ENCODE measurements around the gene LDLRAD4.

Gene LDLRAD4

DNA sequence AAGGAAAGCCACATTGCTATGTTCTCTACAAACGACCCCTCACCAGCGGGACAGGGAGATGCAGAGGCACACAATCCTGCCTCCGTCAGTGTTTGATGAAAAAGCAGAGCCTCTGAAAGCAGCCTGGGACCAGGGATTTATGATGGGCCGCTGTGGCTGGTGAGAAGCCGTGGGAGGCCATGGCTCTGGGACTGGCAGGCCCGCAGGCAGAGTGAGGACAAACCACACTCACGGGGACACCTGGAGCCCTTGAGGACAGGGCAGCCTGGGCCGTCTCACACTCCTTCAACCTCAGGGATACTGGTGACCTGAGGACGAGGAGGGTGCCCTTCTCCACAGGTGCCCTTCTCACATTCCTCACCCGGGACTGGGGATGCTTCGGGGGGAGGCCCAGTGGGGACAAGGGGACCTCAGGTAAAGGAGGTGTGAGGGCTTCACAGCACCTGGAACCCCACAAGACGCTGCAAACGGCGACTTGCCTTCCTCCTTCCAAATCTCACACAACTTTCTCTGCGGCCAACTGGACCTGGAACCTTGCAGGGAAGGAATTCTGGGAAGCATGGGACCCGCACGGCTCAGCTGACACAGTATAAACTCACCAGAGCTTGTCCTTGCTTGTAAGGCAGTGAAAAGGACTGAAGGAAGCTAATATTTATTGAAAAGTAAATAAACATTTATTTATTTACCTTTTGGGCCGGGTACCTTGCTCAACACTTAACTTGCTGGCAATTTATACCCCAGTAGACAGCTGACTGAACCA, 5.3 kb upstream of the LDLRAD4 start:
- no peak overlapping the region for H2AFZ ChIP-seq (ENCODE audit: low read depth, low read length, severe bottlenecking)
- H4K20me1 ChIP-seq (ENCODE audit: low read depth, low read length) = no peaks in the 10 kb centered on the region
- no peak overlapping the region for H3K27ac ChIP-seq (ENCODE audit: low read depth, low read length)
- H3K4me3 ChIP-seq (ENCODE audit: insufficient read depth, low read length, poor library complexity, severe bottlenecking) = no peak overlapping the region
- no peaks in the 10 kb centered on the region for H3K79me2 ChIP-seq (ENCODE audit: insufficient read depth, low read length)
- no peaks in the 10 kb centered on the region for H3K27me3 ChIP-seq (ENCODE audit: low read length)
- H3K4me2 ChIP-seq (ENCODE audit: low read depth, low read length, poor library complexity, severe bottlenecking) = no peak overlapping the region
- no peaks in the 10 kb centered on the region for H3K9me2 ChIP-seq (replicated peaks; ENCODE audit: insufficient read depth, low read length)
- TF ChIP-seq, protein P1, sequence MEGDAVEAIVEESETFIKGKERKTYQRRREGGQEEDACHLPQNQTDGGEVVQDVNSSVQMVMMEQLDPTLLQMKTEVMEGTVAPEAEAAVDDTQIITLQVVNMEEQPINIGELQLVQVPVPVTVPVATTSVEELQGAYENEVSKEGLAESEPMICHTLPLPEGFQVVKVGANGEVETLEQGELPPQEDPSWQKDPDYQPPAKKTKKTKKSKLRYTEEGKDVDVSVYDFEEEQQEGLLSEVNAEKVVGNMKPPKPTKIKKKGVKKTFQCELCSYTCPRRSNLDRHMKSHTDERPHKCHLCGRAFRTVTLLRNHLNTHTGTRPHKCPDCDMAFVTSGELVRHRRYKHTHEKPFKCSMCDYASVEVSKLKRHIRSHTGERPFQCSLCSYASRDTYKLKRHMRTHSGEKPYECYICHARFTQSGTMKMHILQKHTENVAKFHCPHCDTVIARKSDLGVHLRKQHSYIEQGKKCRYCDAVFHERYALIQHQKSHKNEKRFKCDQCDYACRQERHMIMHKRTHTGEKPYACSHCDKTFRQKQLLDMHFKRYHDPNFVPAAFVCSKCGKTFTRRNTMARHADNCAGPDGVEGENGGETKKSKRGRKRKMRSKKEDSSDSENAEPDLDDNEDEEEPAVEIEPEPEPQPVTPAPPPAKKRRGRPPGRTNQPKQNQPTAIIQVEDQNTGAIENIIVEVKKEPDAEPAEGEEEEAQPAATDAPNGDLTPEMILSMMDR (IDR thresholded peaks at IDR 0.05; ENCODE audit: insufficient read depth, low read length, poor library complexity, severe bottlenecking) = no peak
- no peak for TF ChIP-seq EZH2phosphoT487 (conservative IDR thresholded peaks at IDR 0.05; ENCODE audit: low read length)
- no peaks in the 10 kb centered on the region for H3K9me3 ChIP-seq (ENCODE audit: insufficient read depth, low read length)
- no peak overlapping the region for H3K9ac ChIP-seq (ENCODE audit: low read length)
- no peaks in the 10 kb centered on the region for H3K36me3 ChIP-seq (ENCODE audit: low read length)
- no peaks in the 10 kb centered on the region for H3F3A ChIP-seq (ENCODE audit: insufficient read depth)

DNA sequence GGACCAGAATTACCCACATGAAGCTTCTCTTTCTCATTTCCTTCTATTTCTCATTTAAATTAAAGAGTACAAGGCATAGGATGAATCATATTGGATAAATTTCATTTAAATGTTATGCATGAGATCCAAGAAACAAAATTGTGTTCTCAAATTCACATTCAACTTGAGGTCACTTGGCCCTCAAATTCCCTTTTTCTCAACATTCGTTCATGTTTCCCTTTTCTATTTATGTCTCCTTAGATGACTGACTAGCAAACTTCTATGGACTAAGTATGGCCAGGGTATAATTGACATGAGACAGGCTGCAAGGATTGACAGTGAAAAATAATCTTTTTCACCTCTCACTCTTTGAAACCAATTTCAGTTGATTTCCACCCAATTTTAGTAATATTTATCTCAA, 4.0 kb upstream of the LDLRAD4 start:
- H3K36me3 ChIP-seq (ENCODE audit: low read length) = no peaks in the 10 kb centered on the region
- no peaks in the 10 kb centered on the region for H3K79me2 ChIP-seq (ENCODE audit: insufficient read depth, low read length)
- H3K27me3 ChIP-seq (ENCODE audit: low read length) = no peaks in the 10 kb centered on the region
- H3K9me3 ChIP-seq (ENCODE audit: insufficient read depth, low read length) = no peaks in the 10 kb centered on the region
- H2AFZ ChIP-seq (ENCODE audit: low read depth, low read length, severe bottlenecking) = no peak overlapping the region
- no peak overlapping the region for H3K9ac ChIP-seq (ENCODE audit: low read length)
- no peaks in the 10 kb centered on the region for H3F3A ChIP-seq (ENCODE audit: insufficient read depth)
- no peaks in the 10 kb centered on the region for H4K20me1 ChIP-seq (ENCODE audit: low read depth, low read length)
- H3K4me3 ChIP-seq (ENCODE audit: insufficient read depth, low read length, poor library complexity, severe bottlenecking) = no peak overlapping the region
- no peak overlapping the region for H3K4me2 ChIP-seq (ENCODE audit: low read depth, low read length, poor library complexity, severe bottlenecking)
- H3K9me2 ChIP-seq (replicated peaks; ENCODE audit: insufficient read depth, low read length) = no peaks in the 10 kb centered on the region
- TF ChIP-seq EZH2phosphoT487 (conservative IDR thresholded peaks at IDR 0.05; ENCODE audit: low read length) = no peak
- H3K27ac ChIP-seq (ENCODE audit: low read depth, low read length) = no peak overlapping the region

DNA sequence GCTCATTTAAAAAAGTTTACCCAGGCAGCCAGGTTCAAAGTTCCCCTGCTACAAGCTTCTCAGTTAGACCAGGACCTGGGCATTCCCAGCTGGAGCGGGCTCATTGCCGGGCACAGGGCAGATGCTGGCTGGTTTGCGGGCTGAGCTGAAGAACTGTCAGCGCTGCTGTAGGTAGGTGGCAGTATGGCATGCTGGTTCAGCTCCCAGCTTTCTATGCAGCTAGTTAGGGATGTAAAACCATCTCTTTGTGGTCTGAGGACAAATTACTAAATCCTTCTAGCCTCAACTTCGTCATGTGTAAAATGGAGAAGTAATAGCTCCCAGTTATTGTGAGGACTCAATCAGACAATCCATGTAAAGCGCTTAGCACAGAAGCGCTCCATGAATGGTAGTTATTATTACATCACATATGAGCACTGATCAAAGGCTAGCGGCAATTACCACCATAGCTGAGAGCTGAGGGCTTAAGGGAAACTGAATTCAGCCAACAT, 2.4 kb upstream of the LDLRAD4 start:
- Histone ChIP-seq H4K20me1 (ENCODE audit: low read depth, low read length) (no peaks in the 10 kb centered on the region), H3F3A (ENCODE audit: insufficient read depth) (no peaks in the 10 kb centered on the region), H3K4me3 (ENCODE audit: insufficient read depth, low read length, poor library complexity, severe bottlenecking) (no peak overlapping the region), H3K9me3 (ENCODE audit: insufficient read depth, low read length) (no peaks in the 10 kb centered on the region), H3K27ac (ENCODE audit: low read depth, low read length) (no peak overlapping the region), H3K9ac (ENCODE audit: low read length) (no peak overlapping the region), H3K9me2 (replicated peaks; ENCODE audit: insufficient read depth, low read length) (no peaks in the 10 kb centered on the region), H3K4me2 (ENCODE audit: low read depth, low read length, poor library complexity, severe bottlenecking) (no peak overlapping the region), H3K79me2 (ENCODE audit: insufficient read depth, low read length) (no peaks in the 10 kb centered on the region), H3K27me3 (ENCODE audit: low read length) (no peaks in the 10 kb centered on the region), H3K36me3 (ENCODE audit: low read length) (no peaks in the 10 kb centered on the region), H2AFZ (ENCODE audit: low read depth, low read length, severe bottlenecking) (no peak overlapping the region)
- TF ChIP-seq, protein P1 (IDR thresholded peaks at IDR 0.05; ENCODE audit: insufficient read depth, low read length, poor library complexity, severe bottlenecking) = no peak
- no peak for TF ChIP-seq EZH2phosphoT487 (conservative IDR thresholded peaks at IDR 0.05; ENCODE audit: low read length)

Measured in SU-DHL-6 (cell line).